CMK (cell line): ENCODE measurements around the gene PKD1L1.
"Not testable (repeated sequence)": the region's sequence is repeated elsewhere in the genome, so short reads cannot be mapped to it uniquely, and the experiment has no call there.

Source experiments
- DNase-seq: peaks from one replicate; pipeline ENCODE4 v3.0.0-alpha.2; 2010; ENCODE audit warnings: low read depth

Gene PKD1L1

GRCh38 chr7:47938574-47939165 lies 9.6 kb downstream of the PKD1L1 start:
- no peak for DNase-seq

- DNase-seq: no peak
Measured at GRCh38 chr7:47937711-47938573, 10.3 kb downstream of the PKD1L1 start.

GRCh38 chr7:47937065-47937687 lies 11.1 kb downstream of the PKD1L1 start:
- DNase-seq: no peak

GRCh38 chr7:47936323-47936722 lies 11.9 kb downstream of the PKD1L1 start:
- no peak for DNase-seq

DNA sequence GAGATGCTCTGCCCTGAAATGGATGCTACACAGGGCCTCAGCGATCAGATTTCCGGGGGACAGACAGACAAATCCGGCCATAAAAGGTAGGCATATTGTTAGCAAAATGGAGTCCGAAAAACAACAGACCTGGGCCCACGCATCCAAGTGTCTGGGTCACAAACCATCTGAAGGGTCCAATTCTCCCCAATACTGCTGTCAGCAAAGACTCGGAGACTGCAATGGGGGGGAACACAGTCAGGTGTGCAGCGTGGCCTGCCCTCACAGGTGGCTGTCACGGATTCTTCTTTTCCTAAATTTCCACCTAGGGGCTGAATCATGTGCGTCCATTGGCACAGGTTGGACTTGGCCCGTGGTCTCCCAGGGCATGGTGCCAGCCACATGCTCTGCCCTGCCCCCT lies 12.9 kb downstream of the PKD1L1 start:
- no peak for DNase-seq

DNA sequence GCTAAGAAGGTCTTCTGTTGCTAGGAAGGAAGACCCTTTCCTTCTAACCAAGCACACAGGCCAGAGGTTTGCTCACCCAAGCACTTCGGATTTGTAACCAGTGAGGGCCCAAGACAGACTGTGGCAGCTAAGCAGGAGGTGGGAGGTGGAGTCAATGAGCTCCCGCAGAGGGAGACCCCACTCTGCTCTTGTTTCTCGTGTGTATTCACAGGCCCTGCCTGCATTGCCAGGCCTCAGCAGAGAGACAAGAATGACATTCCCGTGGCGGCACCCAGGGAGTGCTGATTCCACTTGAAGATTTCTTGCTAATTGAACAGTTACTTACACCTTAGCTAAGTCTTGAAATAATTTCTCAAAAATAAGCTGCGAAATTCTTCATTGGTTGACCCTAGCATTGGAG lies 13.4 kb downstream of the PKD1L1 start:
- DNase-seq: no peak

DNA sequence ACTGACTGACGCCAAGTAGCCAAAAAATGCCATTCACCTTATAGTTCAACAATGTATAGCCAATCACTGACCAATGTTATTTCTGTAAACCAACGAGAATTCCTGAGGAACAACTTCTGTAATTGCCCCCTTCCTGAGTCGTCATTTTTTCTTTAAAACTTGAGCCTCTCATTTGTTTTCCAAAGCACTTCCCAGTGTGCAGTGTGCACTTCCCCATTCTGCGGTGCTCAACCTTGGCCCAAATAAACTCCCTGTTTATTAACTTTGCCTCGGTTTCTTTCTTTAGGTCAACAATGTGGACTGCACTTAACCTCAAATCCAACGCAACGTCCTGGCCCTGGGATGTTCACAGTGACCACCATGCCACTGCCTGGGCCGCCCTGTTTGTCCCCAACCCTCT lies 15.1 kb downstream of the PKD1L1 start:
- no peak for DNase-seq

DNA sequence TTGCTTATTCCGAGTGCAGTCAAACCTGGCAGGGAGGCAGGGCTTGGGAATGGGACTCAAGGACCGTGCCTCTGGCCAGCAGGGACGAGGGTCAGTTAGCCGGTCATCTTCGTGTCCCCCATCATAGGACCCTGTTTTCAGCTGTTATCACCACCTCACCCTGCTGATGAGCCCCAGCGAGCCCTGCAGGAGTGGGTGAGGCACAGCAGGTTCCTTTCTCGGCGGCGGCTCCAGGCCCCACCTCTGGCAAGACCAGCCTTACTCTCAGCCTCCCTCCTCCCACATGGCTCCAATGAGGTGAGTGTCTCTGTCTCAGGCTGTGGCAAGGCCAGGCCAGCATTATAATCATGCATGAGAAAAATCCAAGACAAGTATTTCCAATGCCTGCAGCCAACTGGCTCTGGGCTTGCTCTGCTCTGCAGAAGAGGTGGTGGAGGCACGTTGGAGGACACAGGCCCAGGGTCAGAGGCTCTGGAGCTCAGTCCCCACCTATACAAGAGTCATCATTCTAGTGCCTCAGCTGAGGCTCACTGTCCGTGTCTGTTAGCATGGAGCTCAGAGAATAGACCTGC lies 15.7 kb downstream of the PKD1L1 start:
- DNase-seq: no peak

DNA sequence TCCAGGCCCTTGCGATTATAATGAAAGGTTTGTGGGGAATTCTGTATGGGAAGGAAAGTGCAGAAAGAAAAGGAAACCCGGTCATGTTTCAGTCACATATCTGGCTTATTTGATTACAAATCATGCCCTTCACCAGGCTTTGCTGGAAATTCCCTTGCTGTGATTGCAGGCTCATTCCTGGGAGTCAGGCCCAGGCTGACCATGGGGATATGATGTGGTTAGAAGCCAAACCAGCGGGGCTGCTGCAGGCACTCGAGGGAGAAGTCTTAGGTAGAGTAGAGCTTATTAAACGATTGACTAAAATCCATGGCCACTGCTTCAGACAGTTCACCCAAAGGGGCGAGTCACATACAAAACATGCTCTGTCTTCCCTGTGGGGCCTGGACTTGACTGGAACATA lies 16.2 kb downstream of the PKD1L1 start:
- no peak for DNase-seq

GRCh38 chr7:47931005-47932004 lies 17.0 kb downstream of the PKD1L1 start:
- DNase-seq: no peak

- no peak for DNase-seq
Measured at GRCh38 chr7:47924266-47924665, 24.0 kb downstream of the PKD1L1 start.

- not testable (repeated sequence) for DNase-seq
Measured at GRCh38 chr7:47923081-47923875, 25.0 kb downstream of the PKD1L1 start.

DNA sequence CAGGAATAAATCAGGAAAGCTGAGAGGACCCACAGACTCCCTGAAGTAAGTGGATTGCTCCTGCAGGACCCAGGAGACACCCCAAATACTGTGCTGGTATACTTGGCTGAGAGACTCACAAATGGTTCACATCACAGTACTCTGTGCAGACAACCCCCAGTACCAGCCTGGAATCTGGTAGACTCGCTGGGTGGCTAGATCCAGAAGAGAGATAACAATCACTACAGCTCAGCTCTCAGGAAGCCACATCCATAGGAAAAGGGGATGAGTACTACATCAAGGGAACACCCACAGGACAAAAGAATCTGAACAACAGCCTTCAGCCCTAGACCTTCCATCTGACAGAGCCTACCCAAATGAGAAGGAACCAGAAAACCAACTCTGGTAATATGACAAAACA lies 31.8 kb downstream of the PKD1L1 start:
- DNase-seq: not testable (repeated sequence)

DNA sequence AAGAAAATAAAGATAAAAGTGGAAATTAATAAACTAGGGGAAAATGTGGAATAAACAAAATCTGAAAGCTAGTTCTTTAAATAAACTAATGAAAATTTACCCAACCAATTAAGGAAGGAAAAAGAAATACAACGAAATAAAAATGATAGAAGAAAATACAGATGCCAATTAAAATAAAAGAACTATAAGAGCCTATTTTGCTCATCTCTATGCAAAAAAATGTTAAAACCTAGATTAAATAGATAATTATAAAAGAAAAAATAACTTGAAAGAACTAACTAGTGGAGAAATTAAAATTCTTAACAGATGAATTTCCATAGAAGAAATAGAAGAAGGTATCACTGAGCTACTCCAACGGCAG lies 32.7 kb downstream of the PKD1L1 start:
- no peak for DNase-seq

DNA sequence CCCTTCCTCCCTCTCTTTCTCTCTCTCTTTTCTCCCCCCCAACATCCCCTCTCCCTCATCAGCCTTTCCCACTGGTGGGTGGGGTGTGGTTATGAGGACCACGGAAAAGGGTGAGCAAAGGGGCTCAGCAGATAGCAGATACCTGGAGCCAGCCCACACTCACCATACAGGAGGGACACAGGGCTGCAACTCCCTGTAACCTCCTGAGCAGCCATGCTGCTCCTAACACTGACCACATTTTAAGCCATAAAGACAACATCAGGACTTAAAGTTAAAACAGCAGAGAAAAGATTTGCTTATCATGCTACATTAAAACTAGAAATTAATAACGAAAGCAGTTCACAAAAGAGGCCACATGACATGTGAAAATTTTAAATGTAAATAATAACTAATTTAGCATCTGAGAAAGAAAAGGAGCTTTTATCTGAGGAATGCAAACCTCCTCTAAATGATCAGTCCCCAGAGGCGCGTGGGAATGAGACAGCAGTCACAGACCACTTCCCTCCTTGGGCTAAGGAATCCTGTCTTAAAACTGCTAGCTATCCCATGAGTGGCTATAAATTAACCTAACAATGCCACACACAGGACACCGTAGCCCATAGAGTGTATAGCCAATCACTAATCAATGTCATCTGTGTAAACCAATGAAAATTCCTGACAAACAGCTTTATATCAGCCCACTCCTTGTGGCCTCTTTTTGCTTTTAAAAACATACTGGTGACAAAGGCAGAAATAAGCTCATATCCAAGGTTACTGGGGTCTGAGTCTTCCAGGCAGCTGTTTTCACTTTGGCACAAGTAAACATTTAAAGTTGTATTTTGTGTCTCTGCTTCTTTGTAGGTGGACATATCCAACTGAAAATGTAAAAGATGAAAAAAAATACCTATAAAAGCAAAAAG lies 33.3 kb downstream of the PKD1L1 start:
- DNase-seq: no peak

DNA sequence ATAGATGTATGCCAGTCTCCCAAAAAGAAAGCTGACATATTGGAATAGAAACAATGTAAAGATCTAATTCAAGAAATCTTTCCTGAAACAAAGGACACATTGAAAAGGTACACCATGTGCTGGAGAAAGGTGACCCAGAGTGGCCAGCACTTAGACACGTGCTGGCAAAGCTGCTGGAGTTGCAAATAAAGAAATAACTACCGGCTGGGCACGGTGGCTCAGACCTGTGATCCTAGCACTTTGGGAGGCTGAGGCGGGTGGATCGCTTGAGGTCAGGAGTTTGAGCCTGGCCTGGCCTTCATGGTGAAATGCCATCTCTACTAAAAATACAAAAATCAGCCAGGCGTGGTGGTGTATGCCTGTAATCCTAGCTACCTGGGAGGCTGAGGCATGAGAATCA lies 35.9 kb downstream of the PKD1L1 start:
- DNase-seq: no peak

DNA sequence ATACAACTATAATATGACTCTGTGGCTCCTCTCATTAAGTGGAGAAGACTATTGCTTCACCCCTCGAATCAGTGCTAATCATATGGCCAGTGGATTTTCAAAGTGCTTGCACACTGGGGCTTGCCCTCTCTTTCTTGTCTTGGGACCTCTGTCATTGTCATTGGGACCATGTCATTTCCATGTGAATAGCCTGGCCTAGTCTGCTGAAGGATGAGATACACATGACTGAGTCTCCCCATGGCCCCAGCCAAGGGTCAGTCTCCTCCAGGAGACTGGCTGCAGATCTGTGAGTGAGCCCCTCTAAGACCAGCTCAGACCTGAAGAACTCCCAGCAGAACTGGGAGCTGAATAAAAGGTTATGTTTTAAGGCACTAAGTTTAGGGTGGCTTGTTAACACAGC lies 39.5 kb downstream of the PKD1L1 start:
- DNase-seq: no peak

- no peak for DNase-seq
Measured at GRCh38 chr7:47907981-47908616, 40.2 kb downstream of the PKD1L1 start.

GRCh38 chr7:47906883-47907282 lies 41.4 kb downstream of the PKD1L1 start:
- DNase-seq: no peak
